HG03175 (cell line): ENCODE measurements around the gene LRRC3.
"Not testable (repeated sequence)": the region's sequence is repeated elsewhere in the genome, so short reads cannot be mapped to it uniquely, and the experiment has no call there.

Experiments
- ATAC-seq: cut with Tn5 transposase; IDR thresholded peaks from one replicate; pipeline ENCODE4 v1.9.1; 2021; ENCODE audit warnings: mild to moderate bottlenecking, moderate library complexity; ENCODE audit not compliant: unreplicated experiment

Gene LRRC3

DNA sequence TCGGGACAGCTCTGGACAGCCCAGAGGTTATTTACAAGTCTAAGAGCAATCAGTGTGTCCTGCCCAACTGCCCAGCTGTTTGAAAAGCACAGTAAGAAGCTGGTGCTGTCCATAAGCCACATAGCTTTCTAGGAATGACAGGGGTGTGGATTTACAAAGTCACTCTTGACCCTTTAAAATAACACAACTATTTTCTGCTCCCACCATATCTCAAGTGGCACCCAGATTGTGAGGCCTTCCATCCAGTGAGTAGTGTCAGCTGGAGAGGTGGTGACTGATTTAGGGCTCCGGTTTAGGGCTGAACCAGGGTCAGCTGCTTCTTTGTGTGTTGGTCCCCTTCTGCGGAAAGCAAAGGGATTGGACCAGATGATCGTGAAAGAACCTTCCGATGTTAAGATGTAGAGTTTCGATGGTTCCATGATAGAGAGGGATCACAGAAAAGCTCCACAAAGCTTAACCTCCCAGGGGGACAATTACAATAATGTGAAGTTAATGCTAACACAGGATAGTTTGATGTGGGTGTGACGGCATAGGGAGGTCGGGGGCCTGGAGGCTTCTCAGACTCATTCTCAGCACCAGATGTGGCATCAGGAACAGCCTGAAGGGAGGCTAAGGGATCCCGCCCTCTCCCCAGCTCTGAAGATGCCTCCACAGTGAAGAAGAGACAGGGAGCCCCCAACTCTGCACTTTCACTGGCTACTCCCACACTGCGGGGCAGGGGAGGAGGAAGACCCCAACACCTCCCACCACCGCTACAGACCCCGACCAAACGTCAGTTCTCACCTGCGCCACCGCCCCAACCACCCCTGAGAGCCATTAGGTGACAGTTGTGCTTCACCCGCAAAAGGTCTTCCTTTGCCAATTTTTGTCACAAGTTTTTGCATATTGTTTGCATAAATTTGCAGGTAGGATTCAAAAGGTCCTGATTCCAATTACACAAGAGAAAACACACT is 40.6 kb downstream of the LRRC3 start:
- ATAC-seq: no peak

DNA sequence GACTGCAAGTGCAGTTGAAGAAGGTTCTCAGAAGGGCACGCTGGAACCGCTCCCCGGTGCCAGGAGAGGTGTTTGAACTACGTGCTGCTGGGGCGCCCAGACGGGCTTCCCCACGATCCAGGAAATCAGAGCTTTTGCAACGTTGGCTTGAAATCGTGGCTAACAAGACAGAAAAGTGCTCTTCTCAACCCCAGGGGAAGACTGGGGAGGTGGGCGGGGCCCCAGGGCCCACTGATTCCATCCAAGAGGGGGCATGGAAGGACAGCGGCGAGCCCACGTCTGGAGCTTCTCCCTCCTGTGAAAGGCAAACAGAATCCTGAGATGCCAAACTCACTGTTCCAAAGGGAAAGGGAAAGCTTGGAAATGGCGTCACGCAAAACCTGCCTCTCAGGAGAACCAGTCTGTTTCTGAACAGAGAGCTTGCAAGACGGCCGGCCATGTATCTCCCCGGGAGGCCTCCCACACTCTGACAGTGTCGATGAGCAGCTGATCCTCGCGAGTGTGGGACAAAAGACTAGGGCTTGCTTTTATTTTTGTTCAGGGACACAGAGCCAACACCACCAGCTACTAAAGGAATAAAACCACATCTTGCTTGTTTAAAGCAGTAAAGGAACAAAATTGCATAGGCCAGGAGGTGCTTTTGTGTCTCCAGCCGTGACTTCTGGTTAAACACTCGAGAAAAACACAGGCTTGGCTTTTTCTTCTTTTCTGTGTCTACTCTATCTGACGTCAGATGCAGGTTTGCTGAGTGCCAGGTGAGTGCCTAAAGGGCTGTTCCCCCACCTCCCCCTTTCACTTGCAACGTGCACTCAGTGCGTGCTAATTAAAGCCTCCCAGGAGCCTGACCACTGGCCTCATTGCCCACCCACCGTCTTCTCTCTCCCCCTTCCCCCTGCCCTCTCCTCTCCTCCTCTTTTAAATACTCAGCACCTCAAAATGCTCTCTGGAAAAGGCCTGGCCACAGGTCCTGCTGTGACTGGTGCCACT is 41.5 kb downstream of the LRRC3 start:
- ATAC-seq: no peak

DNA sequence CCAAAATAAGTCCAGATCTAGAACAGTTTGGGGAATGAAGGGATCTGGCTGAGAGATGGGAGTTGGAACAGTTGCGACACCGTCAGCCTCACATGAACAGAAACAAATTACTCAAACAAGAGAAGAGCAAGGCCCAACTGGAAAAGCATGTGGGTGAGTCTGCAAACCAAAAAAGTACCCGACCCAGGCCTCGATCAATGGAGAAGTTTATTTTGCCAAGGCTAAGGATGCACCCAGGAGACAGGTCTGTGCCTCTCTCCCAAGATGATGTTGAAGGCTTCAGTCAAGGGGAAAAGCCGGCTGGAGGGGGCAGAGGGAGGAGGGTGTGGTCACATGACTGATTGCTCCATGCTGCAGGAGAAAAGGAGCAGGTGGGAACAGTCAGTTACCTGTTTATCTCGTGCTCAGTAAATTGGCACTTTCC is 42.4 kb downstream of the LRRC3 start:
- ATAC-seq: no peak

DNA sequence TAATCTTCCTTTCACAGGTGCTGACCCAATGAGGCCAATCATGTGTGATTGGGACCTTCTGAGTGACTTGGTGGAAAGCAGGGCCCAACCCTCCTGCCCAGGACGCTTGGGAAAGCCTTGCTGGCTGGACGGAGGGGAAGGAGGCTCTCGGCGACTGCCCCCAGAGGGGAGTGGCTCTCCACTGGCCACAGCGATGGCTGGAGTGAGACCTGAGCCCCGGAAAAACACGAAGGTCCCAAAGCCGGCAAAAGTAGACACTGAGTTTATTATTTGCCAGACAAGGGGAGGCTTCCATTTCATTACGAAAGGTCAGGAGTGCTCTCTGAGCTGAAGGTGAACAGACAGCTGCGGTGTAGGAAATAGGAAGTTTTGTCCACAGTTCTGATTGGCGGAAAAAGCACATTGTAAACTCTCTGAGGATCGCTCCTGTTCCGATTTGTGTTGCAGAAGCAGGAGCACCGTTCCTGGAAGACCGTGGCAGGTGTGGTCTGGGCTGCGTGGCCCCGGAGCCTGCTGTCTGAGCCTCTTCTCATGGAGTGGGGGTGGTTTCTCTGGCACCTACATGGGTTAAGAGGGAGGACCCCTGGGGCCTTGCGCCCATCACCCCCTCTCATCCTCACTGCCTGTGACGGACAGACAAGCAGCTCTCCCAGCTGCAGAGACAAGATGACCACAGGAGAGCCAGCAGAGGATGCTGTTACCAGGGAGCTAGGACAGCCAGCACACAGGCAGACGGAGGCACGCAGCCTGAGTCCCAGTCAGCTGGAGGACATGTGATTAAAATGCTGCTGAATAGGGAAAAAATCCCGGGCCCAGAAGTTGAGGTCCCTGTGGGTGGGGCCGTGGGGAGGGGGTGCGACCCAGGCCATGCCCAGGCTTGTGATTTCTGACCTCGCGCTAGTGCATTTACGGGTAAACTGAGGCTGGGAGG is 43.2 kb downstream of the LRRC3 start:
- no peak for ATAC-seq

DNA sequence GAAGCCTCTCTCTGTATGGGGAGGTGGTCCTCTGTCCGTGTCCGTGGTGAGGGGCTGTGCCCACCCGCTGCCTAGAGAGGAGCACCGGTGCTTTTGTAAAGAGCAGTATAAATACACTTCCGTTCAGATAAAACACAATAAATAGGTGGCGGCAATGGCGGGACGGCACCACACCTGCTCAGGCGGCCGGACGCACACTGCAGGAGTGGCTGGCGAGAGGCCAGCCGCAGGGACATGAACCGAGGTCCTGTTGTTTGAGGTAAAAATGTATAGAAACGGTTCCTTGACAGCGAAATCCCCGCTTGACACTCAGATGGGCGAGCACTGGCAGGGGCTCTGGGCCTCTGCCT is 43.9 kb downstream of the LRRC3 start:
- ATAC-seq: no peak

DNA sequence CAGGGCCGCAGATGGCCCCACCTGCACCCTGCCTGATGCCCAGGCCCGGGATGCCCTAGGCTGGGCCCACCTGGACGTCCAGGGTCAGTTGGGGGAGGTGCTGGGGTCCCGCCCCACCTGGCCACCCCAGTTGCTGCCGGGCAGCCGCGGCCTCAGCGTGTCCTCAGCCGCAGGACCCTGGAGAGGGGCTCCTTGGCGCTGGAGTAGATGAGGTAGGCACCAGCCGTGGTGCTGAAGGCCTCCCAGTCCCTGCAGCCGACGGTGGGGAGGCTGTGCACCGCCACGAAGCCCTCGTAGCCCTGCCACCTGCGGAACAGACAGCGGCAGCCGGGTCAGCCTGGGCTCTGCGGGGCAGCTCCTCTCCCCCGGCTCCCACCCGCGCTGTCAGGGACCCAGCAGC is 44.3 kb downstream of the LRRC3 start:
- ATAC-seq: no peak

DNA sequence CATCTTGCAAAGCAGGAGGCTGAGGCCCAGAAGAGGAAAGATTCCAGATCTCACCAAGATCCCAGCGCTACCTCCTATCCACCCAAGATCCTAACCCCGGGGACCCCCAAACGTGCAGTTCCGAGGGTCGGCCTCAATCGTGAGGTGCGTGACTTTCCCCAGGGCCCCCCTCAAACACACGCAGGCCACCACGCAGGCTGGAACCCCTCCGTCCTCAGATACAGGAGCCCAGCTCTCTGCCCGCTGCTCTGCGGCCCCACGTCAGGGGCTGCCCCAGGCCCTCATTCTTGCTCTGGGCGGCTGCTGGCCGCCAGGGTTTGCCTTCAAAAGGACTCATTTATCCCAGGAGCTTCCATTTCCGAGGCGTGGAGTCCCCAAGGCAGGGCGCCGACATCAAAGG is 44.8 kb downstream of the LRRC3 start:
- ATAC-seq: no peak

DNA sequence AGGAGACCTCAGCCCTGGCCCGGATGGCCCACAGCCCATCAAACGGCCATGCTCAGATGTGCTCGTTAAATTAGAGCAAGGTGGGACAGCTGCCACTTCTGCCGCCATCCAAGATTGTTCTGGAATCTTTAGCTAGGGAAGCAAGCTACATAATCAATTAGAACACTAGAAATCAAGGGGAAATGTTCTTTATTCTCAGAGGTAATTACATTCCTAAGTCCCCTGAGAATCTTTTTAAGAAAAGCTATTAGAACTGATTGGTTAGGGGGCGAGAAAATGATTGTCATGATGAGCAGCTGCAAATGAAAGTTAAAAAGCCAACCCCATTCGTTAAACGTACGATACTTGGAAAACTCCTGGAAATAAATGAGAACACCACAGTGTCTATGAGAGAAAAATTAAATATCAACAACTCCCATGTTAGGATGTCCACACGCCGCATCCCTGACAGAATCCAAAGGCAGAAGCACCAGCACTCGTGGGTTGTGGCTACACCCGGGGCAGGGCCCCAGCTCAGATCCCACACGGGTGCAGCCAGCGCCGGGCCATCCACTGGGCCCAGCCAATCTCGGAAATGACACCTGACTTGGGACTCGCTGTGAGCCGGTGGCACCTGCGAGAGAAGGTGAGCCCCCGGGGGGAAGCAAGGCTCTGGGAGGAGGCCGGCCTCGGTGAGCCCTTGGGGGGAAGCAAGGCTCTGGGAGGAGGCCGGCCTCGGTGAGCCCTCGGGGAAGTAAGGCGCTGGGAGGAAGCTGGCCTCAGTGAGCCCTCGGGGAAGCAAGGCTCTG is 47.1 kb downstream of the LRRC3 start:
- no peak for ATAC-seq

DNA sequence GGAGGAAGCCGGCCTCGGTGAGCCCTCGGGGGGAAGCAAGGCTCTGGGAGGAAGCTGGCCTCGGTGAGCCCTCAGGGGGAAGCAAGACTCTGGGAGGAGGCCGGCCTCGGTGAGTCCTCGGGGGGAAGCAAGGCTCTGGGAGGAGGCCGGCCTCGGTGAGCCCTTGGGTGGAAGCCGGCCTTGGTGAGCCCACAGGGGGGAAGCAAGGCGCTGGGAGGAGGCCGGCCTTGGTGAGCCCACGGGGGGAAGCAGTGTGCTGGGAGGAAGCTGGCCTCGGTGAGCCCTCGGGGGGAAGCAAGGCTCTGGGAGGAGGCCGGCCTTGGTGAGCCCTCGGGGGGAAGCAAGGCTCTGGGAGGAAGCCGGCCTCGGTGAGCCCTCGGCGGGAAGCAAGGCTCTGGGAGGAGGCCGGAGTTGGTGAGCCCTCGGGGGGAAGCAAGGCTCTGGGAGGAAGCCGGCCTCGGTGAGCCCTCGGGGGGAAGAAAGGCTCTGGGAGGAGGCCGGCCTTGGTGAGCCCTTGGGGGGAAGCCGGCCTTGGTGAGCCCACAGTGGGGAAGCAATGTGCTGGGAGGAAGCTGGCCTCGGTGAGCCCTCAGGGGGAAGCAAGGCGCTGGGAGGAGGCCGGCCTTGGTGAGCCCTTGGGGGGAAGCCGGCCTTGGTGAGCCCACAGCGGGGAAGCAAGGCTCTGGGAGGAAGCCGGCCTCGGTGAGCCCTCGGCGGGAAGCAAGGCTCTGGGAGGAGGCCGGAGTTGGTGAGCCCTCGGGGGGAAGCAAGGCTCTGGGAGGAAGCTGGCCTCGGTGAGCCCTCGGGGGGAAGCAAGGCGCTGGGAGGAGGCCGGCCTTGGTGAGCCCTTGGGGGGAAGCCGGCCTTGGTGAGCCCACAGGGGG is 47.9 kb downstream of the LRRC3 start:
- ATAC-seq: not testable (repeated sequence)

DNA sequence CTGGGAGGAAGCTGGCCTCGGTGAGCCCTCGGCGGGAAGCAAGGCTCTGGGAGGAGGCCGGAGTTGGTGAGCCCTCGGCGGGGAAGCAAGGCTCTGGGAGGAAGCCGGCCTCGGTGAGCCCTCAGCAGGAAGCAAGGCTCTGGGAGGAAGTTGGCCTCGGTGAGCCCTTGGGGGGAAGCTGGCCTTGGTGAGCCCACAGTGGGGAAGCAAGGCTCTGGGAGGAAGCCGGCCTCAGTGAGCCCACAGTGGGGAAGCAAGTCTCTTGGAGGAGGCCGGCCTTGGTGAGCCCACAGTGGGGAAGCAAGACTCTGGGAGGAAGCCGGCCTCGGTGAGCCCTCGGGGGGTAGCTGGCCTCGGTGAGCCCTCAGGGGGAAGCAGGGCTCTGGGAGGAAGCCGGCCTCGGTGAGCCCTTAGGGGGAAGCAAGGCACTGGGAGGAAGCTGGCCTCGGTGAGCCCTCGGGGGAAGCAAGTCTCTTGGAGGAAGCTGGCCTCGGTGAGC is 48.6 kb downstream of the LRRC3 start:
- ATAC-seq: no peak

DNA sequence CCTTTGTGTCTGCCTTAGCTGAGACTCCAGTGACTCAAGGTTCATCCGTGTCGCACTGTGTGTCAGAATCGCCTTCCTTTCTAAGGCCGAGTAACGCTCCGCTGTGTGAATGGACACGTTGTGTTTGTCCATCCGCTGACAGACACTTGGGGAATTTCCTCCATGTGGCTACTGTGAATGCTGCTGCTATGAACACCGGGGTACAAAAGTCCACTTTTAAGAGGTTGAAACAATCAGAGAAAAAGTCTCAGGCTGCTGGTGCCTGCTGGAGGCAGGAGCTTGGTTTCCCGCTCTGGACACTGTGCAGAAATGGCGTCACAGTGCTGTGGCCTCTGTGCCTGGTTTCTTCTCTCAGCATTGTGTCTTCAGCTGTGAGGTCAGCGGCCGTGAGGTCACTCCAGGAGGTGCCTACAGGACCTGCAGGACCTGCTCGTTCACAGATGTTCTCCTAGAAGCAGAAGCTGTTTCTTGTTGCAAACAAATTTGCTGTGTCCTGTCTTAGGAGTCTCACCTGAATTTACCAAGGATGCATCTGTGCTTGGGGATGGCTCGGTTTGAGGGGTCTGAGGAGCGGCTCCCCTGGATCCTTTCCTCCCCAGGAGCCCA is 50.5 kb downstream of the LRRC3 start:
- no peak for ATAC-seq

DNA sequence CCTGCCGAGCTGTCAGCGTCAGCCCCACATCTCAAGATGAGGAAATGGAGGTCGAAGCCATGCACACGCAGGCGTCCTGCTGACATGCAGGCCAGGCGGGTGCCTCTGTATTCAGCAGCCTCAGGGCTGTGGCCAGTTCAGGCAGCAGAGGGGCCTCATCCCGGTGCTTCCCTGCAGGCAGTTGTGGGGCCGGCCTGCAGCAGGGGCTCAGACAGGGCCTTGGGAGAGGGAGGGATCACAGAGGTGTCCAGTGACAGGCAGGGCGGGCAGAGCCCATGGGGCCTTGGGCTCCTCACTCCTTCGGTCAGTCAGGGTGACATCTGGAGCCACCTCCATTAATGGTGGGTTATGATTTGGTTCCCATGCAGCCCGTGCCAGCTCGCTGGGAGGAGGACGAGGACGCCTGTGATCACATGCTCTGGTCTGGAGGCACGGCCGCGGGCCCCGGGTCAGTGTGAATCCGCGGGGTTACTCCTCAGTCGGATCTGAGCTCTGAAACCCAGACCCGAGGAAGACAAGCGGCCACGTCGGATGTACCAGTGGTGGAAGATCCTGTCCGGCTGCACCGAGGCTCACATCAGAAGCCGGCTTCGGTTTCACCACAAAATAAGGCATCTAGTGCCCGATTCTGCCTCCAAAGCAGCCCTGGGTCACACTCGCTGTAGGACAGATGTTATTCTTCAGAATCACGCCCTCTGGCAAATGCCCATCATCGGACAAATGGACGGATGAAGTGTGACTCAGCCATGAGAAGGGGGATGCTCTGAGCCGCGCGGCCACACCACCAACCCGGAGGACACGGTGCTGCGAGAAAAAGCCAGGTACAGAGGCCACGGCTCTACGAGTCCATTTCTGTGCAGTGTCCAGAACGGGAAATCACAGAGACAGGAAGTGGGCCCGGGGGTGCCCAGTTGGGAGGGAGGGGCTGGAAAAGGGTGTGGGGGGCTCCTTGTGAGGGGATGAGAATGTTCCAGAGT is 51.3 kb downstream of the LRRC3 start:
- ATAC-seq: no peak

DNA sequence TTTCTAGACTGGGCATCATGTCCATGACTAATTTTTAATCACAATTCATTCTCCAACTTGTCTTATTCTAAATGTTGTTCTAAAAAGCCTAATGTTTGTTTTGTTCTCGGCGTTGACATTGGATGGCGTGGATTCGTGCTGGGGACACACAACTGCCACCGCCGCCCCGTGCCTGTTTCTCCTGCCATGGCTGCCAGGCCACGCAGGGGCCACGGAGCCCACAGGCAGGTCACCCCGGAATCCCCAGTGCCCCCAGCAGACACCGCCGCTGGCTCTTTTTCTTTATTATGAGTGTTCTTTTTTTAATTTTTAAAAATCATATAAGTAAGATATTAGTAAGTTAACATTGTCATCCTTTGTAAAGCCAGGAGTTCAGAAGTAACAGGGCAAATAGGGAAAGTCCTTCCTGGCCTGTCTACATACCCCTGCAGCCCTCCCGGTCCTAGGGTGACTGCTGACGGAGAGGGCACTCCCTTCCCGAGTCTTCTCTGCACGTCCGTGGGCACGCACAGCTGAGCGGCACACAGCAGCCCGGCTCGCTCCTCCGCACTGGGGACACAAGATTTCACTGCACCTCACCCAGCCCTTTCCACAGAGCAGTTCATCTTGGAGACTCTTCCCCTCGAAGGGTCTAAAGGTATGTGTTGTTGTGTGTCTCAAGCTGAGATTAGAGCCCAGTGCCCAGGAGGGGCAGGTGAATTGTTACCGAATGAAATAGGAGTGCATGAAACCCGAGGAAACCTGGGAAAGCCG is 52.5 kb downstream of the LRRC3 start:
- ATAC-seq: no peak

DNA sequence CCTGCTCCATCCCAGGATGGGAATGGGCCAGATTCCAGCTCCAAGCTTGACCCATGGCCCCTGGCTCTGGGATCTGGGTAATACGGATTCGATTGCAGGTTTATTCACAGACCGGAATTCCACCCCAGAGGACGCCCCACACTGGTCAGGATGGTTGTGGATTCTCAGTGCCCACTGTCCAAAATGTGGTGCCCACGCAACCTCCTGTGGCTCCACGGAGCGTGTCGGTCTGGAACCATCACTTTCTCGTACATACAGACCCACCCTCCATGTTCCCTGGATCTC is 53.1 kb downstream of the LRRC3 start:
- ATAC-seq: no peak

DNA sequence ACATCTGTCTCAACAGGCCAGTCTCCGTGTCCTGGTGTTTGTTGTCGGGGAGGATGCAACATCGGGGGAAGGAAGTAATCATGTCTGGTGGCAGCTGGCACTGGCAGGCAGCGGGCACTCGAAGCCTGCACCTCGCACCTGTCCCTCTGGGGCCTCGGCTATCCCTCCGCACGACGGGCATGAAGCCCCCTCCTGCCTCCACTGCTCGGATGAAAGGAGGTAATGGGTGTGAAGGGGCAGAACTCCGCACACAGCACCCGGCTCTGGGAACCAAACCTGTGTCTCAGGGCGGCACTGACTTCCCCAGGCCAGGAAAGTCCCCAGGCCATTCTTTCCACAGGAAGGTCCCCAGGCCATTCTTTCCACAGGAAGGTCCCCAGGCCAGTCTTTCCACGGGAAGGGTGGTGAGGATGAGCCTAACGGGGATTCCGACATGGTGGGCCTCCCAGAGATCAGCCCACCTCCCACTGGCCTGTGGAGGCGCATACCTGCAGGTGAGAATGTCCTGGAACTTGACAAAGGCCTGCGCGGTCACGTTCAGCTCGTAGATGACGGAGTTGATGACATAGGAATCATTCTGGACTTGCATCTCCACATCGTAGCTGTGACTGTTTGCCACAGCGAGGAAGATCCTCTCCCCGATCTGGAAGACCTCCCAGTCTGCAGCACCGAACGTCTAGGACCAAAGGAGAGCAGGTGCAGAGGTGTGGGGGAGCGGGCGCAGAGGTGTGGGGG is 53.6 kb downstream of the LRRC3 start:
- ATAC-seq: no peak

DNA sequence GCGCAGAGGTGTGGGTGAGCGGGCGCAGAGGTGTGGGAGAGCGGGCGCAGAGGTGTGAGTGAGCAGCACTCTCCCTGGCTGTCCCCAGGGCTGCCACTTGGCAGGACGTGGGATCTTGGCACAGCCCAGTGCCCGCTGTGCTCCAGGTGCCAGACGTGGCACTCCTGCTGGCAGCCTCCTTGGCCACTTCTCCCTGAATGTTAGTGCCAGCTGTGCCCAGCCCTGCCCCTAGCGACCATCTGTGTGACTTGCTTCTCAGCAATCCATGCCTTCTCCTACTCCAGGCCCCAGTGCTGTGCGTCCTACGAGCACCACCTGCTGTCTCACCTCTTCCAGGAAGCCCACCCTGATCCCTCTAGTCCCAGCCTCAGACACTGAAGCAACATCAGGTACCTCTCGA is 54.2 kb downstream of the LRRC3 start:
- no peak for ATAC-seq
